ENCODE measurements around the gene BAHCC1.

BAHCC1 gene

DNA sequence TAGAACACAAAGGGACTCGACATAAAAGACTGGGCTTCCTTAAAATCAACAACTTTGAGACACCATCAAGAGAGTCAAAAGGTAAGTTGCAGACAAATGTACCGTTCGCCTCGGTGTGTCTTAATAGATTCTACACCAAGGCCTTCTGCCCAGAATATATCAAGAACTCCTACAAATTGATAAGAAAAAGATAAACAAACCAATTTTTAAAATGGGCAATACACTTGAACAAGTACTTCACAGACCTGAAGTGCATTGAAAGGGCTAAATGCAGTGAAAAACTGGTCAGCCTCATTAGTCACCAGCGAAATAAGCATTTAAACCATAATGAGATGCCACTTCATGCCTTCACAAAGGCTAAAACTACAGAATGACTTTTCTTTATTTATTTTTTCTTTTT is 20.4 kb upstream of the BAHCC1 start:
- no peak for ATAC-seq
- TF ChIP-seq, protein P1, sequence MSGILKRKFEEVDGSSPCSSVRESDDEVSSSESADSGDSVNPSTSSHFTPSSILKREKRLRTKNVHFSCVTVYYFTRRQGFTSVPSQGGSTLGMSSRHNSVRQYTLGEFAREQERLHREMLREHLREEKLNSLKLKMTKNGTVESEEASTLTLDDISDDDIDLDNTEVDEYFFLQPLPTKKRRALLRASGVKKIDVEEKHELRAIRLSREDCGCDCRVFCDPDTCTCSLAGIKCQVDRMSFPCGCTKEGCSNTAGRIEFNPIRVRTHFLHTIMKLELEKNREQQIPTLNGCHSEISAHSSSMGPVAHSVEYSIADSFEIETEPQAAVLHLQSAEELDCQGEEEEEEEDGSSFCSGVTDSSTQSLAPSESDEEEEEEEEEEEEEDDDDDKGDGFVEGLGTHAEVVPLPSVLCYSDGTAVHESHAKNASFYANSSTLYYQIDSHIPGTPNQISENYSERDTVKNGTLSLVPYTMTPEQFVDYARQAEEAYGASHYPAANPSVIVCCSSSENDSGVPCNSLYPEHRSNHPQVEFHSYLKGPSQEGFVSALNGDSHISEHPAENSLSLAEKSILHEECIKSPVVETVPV (CRISPR knock-in tag; IDR thresholded peaks at IDR 0.05): no peak
- TF ChIP-seq SNAI2 (CRISPR knock-in tag; IDR thresholded peaks at IDR 0.05) (no peak), TCF4 (CRISPR knock-in tag; IDR thresholded peaks at IDR 0.05; ENCODE audit: borderline replicate concordance) (no peak), RARB (CRISPR knock-in tag; IDR thresholded peaks at IDR 0.05) (no peak), ISL1 (CRISPR knock-in tag; IDR thresholded peaks at IDR 0.05) (no peak), ZFP30 (CRISPR knock-in tag; IDR thresholded peaks at IDR 0.05) (no peak), ZNF70 (CRISPR knock-in tag; IDR thresholded peaks at IDR 0.05) (no peak), ARNTL (CRISPR knock-in tag; IDR thresholded peaks at IDR 0.05; ENCODE audit: borderline replicate concordance, low read depth) (no peak), CSDC2 (CRISPR knock-in tag; IDR thresholded peaks at IDR 0.05) (no peak), ESRRG (CRISPR knock-in tag; IDR thresholded peaks at IDR 0.05) (no peak), ZNF565 (CRISPR knock-in tag; conservative IDR thresholded peaks at IDR 0.05; ENCODE audit: low read depth) (no peak), OSR1 (CRISPR knock-in tag; IDR thresholded peaks at IDR 0.05) (no peak), ZNF8 (CRISPR knock-in tag; IDR thresholded peaks at IDR 0.05) (no peak), BACH2 (CRISPR knock-in tag; IDR thresholded peaks at IDR 0.05; ENCODE audit: borderline replicate concordance) (no peak), GLIS3 (CRISPR knock-in tag; IDR thresholded peaks at IDR 0.05) (no peak), PPARA (CRISPR knock-in tag; IDR thresholded peaks at IDR 0.05; ENCODE audit: borderline replicate concordance) (no peak), ZC3H10 (CRISPR knock-in tag; IDR thresholded peaks at IDR 0.05) (no peak), ZFP3 (CRISPR knock-in tag; IDR thresholded peaks at IDR 0.05) (no peak)
- TF ChIP-seq, protein P2, sequence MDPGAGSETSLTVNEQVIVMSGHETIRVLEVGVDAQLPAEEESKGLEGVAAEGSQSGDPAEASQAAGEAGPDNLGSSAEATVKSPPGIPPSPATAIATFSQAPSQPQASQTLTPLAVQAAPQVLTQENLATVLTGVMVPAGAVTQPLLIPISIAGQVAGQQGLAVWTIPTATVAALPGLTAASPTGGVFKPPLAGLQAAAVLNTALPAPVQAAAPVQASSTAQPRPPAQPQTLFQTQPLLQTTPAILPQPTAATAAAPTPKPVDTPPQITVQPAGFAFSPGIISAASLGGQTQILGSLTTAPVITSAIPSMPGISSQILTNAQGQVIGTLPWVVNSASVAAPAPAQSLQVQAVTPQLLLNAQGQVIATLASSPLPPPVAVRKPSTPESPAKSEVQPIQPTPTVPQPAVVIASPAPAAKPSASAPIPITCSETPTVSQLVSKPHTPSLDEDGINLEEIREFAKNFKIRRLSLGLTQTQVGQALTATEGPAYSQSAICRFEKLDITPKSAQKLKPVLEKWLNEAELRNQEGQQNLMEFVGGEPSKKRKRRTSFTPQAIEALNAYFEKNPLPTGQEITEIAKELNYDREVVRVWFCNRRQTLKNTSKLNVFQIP (CRISPR knock-in tag; IDR thresholded peaks at IDR 0.05; ENCODE audit: borderline replicate concordance, low read depth): no peak

DNA sequence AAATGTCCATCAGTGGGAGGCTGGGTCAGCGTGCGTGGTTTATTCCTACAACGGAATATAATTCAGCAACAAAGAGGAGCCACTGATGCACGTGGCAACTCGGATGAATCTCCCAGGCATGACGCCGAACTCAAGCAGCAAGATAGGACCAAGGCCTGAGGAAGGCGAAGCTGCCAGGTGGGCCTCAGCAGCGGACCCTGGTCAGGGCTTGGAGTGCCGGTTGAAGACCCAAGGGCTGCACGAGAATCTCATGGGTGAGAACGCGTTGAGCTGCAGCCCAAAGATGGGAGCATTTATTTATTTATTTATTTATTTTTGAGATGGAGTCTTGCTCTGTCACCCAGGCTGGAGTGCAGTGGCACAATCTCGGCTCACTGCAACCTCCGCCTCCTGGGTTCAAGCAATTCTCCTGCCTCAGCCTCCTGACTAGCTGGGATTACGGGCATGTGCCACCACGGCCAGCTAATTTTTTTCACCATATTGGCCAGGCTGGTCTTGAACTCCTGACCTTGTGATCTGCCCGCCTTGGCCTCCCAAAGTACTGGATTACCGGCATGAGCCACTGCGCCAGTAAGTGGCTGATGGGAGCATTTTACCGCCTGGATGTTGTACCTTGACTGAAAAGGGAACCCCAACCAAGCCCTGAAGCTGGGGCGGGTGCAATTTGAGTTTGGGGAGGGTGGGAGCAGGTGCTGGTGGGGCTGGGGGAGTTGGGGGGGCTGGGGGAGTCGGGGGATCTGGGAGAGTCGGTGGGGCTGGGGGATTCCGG is 18.1 kb upstream of the BAHCC1 start:
- TF ChIP-seq PPARA (CRISPR knock-in tag; IDR thresholded peaks at IDR 0.05; ENCODE audit: borderline replicate concordance) (no peak), TCF4 (CRISPR knock-in tag; IDR thresholded peaks at IDR 0.05; ENCODE audit: borderline replicate concordance) (no peak), ZC3H10 (CRISPR knock-in tag; IDR thresholded peaks at IDR 0.05) (no peak), TOX (CRISPR knock-in tag; IDR thresholded peaks at IDR 0.05; ENCODE audit: borderline replicate concordance) (no peak), ZNF8 (CRISPR knock-in tag; IDR thresholded peaks at IDR 0.05) (no peak), ZFP3 (CRISPR knock-in tag; IDR thresholded peaks at IDR 0.05) (no peak), CSDC2 (CRISPR knock-in tag; IDR thresholded peaks at IDR 0.05) (no peak), RARB (CRISPR knock-in tag; IDR thresholded peaks at IDR 0.05) (no peak), ARNTL (CRISPR knock-in tag; IDR thresholded peaks at IDR 0.05; ENCODE audit: borderline replicate concordance, low read depth) (no peak), ISL1 (CRISPR knock-in tag; IDR thresholded peaks at IDR 0.05) (no peak), ZFP30 (CRISPR knock-in tag; IDR thresholded peaks at IDR 0.05) (no peak)
- TF ChIP-seq, protein P3, sequence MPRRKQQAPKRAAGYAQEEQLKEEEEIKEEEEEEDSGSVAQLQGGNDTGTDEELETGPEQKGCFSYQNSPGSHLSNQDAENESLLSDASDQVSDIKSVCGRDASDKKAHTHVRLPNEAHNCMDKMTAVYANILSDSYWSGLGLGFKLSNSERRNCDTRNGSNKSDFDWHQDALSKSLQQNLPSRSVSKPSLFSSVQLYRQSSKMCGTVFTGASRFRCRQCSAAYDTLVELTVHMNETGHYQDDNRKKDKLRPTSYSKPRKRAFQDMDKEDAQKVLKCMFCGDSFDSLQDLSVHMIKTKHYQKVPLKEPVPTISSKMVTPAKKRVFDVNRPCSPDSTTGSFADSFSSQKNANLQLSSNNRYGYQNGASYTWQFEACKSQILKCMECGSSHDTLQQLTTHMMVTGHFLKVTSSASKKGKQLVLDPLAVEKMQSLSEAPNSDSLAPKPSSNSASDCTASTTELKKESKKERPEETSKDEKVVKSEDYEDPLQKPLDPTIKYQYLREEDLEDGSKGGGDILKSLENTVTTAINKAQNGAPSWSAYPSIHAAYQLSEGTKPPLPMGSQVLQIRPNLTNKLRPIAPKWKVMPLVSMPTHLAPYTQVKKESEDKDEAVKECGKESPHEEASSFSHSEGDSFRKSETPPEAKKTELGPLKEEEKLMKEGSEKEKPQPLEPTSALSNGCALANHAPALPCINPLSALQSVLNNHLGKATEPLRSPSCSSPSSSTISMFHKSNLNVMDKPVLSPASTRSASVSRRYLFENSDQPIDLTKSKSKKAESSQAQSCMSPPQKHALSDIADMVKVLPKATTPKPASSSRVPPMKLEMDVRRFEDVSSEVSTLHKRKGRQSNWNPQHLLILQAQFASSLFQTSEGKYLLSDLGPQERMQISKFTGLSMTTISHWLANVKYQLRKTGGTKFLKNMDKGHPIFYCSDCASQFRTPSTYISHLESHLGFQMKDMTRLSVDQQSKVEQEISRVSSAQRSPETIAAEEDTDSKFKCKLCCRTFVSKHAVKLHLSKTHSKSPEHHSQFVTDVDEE (CRISPR knock-in tag; IDR thresholded peaks at IDR 0.05): no peak
- TF ChIP-seq, protein P1 (CRISPR knock-in tag; IDR thresholded peaks at IDR 0.05): no peak
- no peak for ATAC-seq

DNA sequence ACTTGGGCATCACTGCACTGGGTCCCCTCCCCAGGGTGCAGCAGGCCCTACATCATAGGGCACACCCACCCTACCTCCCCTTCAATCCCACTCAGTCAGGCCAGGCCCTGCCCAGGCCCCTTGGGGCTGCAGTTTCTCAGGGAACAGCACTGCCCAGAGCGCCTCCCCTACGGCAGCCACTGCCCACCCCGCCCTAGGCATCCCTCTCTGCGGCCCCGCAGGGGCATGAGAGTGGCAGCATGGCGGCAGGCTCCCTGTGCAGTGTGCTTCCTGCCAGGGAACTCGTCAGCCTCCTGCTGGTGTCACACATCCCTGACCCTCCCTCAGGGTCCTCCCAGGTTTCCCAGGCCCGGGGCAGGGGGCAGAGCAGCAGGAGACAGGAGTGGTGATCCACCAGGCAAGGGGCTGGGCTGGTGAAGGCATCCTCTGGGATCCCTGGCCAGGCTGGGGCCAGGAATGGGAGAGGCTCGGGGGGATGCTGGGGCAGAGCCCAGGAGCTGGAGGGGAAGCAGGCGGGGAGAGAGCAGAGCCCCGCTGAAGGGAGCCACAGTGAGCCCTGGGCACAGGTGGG is 16.2 kb upstream of the BAHCC1 start:
- peak; percentile 7; the same call in 1 of the 3 replicates for ATAC-seq
- TF ChIP-seq, protein P4, sequence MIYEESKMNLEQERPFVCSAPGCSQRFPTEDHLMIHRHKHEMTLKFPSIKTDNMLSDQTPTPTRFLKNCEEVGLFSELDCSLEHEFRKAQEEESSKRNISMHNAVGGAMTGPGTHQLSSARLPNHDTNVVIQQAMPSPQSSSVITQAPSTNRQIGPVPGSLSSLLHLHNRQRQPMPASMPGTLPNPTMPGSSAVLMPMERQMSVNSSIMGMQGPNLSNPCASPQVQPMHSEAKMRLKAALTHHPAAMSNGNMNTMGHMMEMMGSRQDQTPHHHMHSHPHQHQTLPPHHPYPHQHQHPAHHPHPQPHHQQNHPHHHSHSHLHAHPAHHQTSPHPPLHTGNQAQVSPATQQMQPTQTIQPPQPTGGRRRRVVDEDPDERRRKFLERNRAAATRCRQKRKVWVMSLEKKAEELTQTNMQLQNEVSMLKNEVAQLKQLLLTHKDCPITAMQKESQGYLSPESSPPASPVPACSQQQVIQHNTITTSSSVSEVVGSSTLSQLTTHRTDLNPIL (CRISPR knock-in tag; IDR thresholded peaks at IDR 0.05; ENCODE audit: low read depth): no peak
- TF ChIP-seq, protein P5, sequence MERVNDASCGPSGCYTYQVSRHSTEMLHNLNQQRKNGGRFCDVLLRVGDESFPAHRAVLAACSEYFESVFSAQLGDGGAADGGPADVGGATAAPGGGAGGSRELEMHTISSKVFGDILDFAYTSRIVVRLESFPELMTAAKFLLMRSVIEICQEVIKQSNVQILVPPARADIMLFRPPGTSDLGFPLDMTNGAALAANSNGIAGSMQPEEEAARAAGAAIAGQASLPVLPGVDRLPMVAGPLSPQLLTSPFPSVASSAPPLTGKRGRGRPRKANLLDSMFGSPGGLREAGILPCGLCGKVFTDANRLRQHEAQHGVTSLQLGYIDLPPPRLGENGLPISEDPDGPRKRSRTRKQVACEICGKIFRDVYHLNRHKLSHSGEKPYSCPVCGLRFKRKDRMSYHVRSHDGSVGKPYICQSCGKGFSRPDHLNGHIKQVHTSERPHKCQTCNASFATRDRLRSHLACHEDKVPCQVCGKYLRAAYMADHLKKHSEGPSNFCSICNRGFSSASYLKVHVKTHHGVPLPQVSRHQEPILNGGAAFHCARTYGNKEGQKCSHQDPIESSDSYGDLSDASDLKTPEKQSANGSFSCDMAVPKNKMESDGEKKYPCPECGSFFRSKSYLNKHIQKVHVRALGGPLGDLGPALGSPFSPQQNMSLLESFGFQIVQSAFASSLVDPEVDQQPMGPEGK (CRISPR knock-in tag; IDR thresholded peaks at IDR 0.05; ENCODE audit: borderline replicate concordance): no peak
- TF ChIP-seq CSDC2 (CRISPR knock-in tag; IDR thresholded peaks at IDR 0.05) (no peak), ZNF565 (CRISPR knock-in tag; conservative IDR thresholded peaks at IDR 0.05; ENCODE audit: low read depth) (no peak), TCF4 (CRISPR knock-in tag; IDR thresholded peaks at IDR 0.05; ENCODE audit: borderline replicate concordance) (no peak), SNAI2 (CRISPR knock-in tag; IDR thresholded peaks at IDR 0.05) (no peak)
- TF ChIP-seq, protein P2 (CRISPR knock-in tag; IDR thresholded peaks at IDR 0.05; ENCODE audit: borderline replicate concordance, low read depth): no peak

All from SK-N-SH treated with all-trans-retinoic acid at 6 μM for 48 hours (cell line).